HepG2 (cell line): Measurements from ENCODE around the gene THOC7. TPM values are rescaled to one million over a fixed set of nuclear protein-coding genes. Genes with fewer than 3 reads are reported as not detected.
A peak's percentile ranks its signal among the peaks of the same experiment; 100 is the strongest.

Source experiments
- BCL3 ChIP-seq: sonication (generic); formaldehyde crosslinking; IDR thresholded peaks from 2 replicates; pipeline ENCODE4 v1.5.1; 2020; ENCODE audit warnings: mild to moderate bottlenecking, missing genetic modification reagents, moderate library complexity
- CCAR2 ChIP-seq: fragments of 200-400 bp; formaldehyde crosslinking; optimal IDR thresholded peaks from 2 replicates; pipeline ENCODE3; 2018; ENCODE audit warnings: low read depth, mild to moderate bottlenecking, low read length, moderate library complexity
- CHD4 ChIP-seq: fragments of 200-600 bp; sonication (generic); IDR thresholded peaks from 2 replicates; pipeline ENCODE4 v1.7.0; 2017; ENCODE audit warnings: mild to moderate bottlenecking, low read length, borderline replicate concordance
- ELF3 ChIP-seq: IDR thresholded peaks from 2 replicates; pipeline ENCODE4 v1.6.1; 2016; ENCODE audit warnings: missing genetic modification reagents, missing compliant biosample characterization
- HNRNPL ChIP-seq: fragments of 200-400 bp; formaldehyde crosslinking; IDR thresholded peaks from 2 replicates; pipeline ENCODE4 v1.6.1; 2017; ENCODE audit warnings: mild to moderate bottlenecking, low read depth, low read length
- HNRNPLL ChIP-seq: fragments of 200-400 bp; formaldehyde crosslinking; IDR thresholded peaks from 2 replicates; pipeline ENCODE4 v1.6.1; 2017; ENCODE audit warnings: mild to moderate bottlenecking, low read depth, low read length; ENCODE audit not compliant: poor library complexity, severe bottlenecking
- HOXA3 ChIP-seq: sonication (generic); formaldehyde crosslinking; IDR thresholded peaks from 2 replicates; pipeline ENCODE4 v1.5.0; 2020; ENCODE audit warnings: missing genetic modification reagents
- KLF9 ChIP-seq: IDR thresholded peaks from 2 replicates; pipeline ENCODE4 v1.6.1; 2016; ENCODE audit warnings: low read depth
- LRRFIP1 ChIP-seq: sonication (generic); formaldehyde crosslinking; conservative IDR thresholded peaks from 2 replicates; pipeline ENCODE4 v1.4.0; 2020; ENCODE audit warnings: missing genetic modification reagents
- MTERF4 ChIP-seq: sonication (generic); formaldehyde crosslinking; IDR thresholded peaks from 2 replicates; pipeline ENCODE4 v1.8.0; 2023; ENCODE audit warnings: mild to moderate bottlenecking, missing genetic modification reagents
- NFIB ChIP-seq: sonication (generic); formaldehyde crosslinking; IDR thresholded peaks from 2 replicates; pipeline ENCODE4 v1.9.0; 2021; ENCODE audit warnings: missing genetic modification reagents, mild to moderate bottlenecking, borderline replicate concordance
- RCOR2 ChIP-seq: IDR thresholded peaks from 2 replicates; pipeline ENCODE4 v1.6.1; 2016; ENCODE audit warnings: missing biosample characterization, missing genetic modification reagents
- TEAD2 ChIP-seq: sonication (generic); formaldehyde crosslinking; IDR thresholded peaks from 2 replicates; pipeline ENCODE4 v1.9.0; 2021; ENCODE audit warnings: missing genetic modification reagents
- ZBTB42 ChIP-seq: sonication (generic); formaldehyde crosslinking; IDR thresholded peaks from 2 replicates; pipeline ENCODE4 v1.5.0; 2020; ENCODE audit warnings: mild to moderate bottlenecking, missing genetic modification reagents
- ZFP36 ChIP-seq: fragments of 150-350 bp; IDR thresholded peaks from 2 replicates; pipeline ENCODE4 v1.6.1; 2018; ENCODE audit warnings: borderline replicate concordance, low read length, low read depth; ENCODE audit not compliant: partially characterized antibody
- ZFY ChIP-seq: sonication (generic); formaldehyde crosslinking; IDR thresholded peaks from 2 replicates; pipeline ENCODE4 v1.4.0; 2020; ENCODE audit warnings: missing genetic modification reagents
- ZNF230 ChIP-seq: sonication (generic); formaldehyde crosslinking; IDR thresholded peaks from 2 replicates; pipeline ENCODE4 v1.4.0; 2020; ENCODE audit warnings: mild to moderate bottlenecking, missing genetic modification reagents
- ZNF512B ChIP-seq: sonication (generic); formaldehyde crosslinking; IDR thresholded peaks from 2 replicates; pipeline ENCODE4 v1.5.1; 2020; ENCODE audit warnings: missing genetic modification reagents, mild to moderate bottlenecking, borderline replicate concordance
- ZNF780A ChIP-seq: sonication (generic); formaldehyde crosslinking; IDR thresholded peaks from 2 replicates; pipeline ENCODE4 v1.8.0; 2022; ENCODE audit warnings: mild to moderate bottlenecking, missing genetic modification reagents, moderate library complexity
- ZNF781 ChIP-seq: sonication (generic); formaldehyde crosslinking; IDR thresholded peaks from 2 replicates; pipeline ENCODE4 v1.5.1; 2020; ENCODE audit warnings: borderline replicate concordance, mild to moderate bottlenecking, missing genetic modification reagents; ENCODE audit errors: not compliant biosample characterization
- polyA plus RNA-seq, 8 experiments: library from polyadenylated mRNA; depleted of rRNA in 3 of 8; stranded (reverse) in 7 of 8; unstranded in 1 of 8; fragments of >200 nt; fragmentation: Illumina TruSeq in 4 of 8; extraction: Trizol in 4 of 8; gene quantifications; 2 replicates each; pipeline versions ENCODE4 v1.2.1 to v1.2.3, GENCODE V29; 2011 to 2016; ENCODE audit warnings: low read depth in 4 of 8, missing spikeins in 1 of 8, mixed read lengths in 1 of 8; ENCODE audit not compliant: insufficient read depth in 1 of 8
- total RNA-seq, 5 experiments: library from RNA; depleted of rRNA; stranded (reverse); fragments of >200 nt; fragmentation: Illumina TruSeq; extraction: Trizol; gene quantifications; 2 replicates each; pipeline ENCODE4 v1.2.3, GENCODE V29; 2016; ENCODE audit warnings: low read depth in 1 of 5
- TF ChIP-seq, protein P1 (sequence below): IDR thresholded peaks from 2 replicates; pipeline ENCODE4 v1.6.1; 2016; ENCODE audit warnings: low read depth, borderline replicate concordance

Gene THOC7
- total and polyA plus RNA-seq, 2 of the 13 experiments (the other 11 are each of a cell fraction or from before 2014, with no cell fraction given): 32.8 to 63.5 TPM

- no peak for TF ChIP-seq BCL3 (CRISPR knock-in tag)
- TF ChIP-seq HNRNPL: peak; percentile 93
- peak; percentile 87 for TF ChIP-seq ZFY
- no peak for TF ChIP-seq KLF9 (CRISPR knock-in tag)
- TF ChIP-seq MTERF4 (CRISPR knock-in tag): no peak
- peak; percentile 40; the same call in 1 of the 2 replicates for TF ChIP-seq HOXA3
- no peak for TF ChIP-seq RCOR2
- TF ChIP-seq ELF3 (CRISPR knock-in tag): no peak
- no peak for TF ChIP-seq CCAR2
- no peak for TF ChIP-seq CHD4
- TF ChIP-seq ZBTB42 (CRISPR knock-in tag): 0 out of 2 replicates have a peak, but pooled peaks have one; percentile 49
- TF ChIP-seq ZNF512B (CRISPR knock-in tag): no peak
- TF ChIP-seq ZFP36: no peak
- TF ChIP-seq LRRFIP1 (CRISPR knock-in tag): no peak
- no peak for TF ChIP-seq TEAD2 (CRISPR knock-in tag)
- TF ChIP-seq, protein P1, sequence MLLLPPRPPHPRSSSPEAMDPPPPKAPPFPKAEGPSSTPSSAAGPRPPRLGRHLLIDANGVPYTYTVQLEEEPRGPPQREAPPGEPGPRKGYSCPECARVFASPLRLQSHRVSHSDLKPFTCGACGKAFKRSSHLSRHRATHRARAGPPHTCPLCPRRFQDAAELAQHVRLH: no peak
- peak; percentile 30; the same call in 1 of the 2 replicates for TF ChIP-seq ZNF230
- TF ChIP-seq ZNF781 (CRISPR knock-in tag): no peak
- peak; percentile 75 for TF ChIP-seq HNRNPLL
- no peak for TF ChIP-seq ZNF780A (CRISPR knock-in tag)
- TF ChIP-seq NFIB: no peak
Observed at GRCh38 chr3:63911873-63912767, 48.5 kb upstream of the THOC7 start, which contains the start of gene SCAANT1 (continued).
